Nephron progenitor cell (in vitro differentiated cells): Measurements from ENCODE around the gene ASNS.
"Not testable (repeated sequence)": the region's sequence is repeated elsewhere in the genome, so short reads cannot be mapped to it uniquely, and the experiment has no call there.

ENCODE experiments used
- DNase-seq: peaks from one replicate; pipeline ENCODE4 v3.0.0; 2021
- H3K27ac Mint-ChIP-seq: 2 replicates; pipeline ENCODE4 v1.8.0; 2021; ENCODE audit warnings: mild to moderate bottlenecking, moderate library complexity, mixed read lengths
- H3K27me3 Mint-ChIP-seq: 2 replicates; pipeline ENCODE4 v1.8.0; 2021; ENCODE audit warnings: mild to moderate bottlenecking, low read depth, mixed read lengths; ENCODE audit not compliant: poor library complexity
- H3K36me3 Mint-ChIP-seq: 2 replicates; pipeline ENCODE4 v1.8.0; 2021; ENCODE audit warnings: low read depth, mixed read lengths
- H3K4me1 Mint-ChIP-seq: 2 replicates; pipeline ENCODE4 v1.8.0; 2021; ENCODE audit warnings: mixed read lengths
- H3K4me3 Mint-ChIP-seq: 2 replicates; pipeline ENCODE4 v1.8.0; 2021; ENCODE audit warnings: mild to moderate bottlenecking, moderate library complexity, mixed read lengths
- H3K9me3 Mint-ChIP-seq: 2 replicates; pipeline ENCODE4 v1.8.0; 2021; ENCODE audit warnings: mild to moderate bottlenecking, moderate library complexity, mixed read lengths
- TF ChIP-seq, protein P1 (sequence below): fragments of 200-600 bp; sonication (generic); IDR thresholded peaks from 2 replicates; pipeline ENCODE4 v1.5.0; 2021; ENCODE audit warnings: antibody characterized with exemption

The ASNS gene, protein sequence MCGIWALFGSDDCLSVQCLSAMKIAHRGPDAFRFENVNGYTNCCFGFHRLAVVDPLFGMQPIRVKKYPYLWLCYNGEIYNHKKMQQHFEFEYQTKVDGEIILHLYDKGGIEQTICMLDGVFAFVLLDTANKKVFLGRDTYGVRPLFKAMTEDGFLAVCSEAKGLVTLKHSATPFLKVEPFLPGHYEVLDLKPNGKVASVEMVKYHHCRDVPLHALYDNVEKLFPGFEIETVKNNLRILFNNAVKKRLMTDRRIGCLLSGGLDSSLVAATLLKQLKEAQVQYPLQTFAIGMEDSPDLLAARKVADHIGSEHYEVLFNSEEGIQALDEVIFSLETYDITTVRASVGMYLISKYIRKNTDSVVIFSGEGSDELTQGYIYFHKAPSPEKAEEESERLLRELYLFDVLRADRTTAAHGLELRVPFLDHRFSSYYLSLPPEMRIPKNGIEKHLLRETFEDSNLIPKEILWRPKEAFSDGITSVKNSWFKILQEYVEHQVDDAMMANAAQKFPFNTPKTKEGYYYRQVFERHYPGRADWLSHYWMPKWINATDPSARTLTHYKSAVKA

DNA sequence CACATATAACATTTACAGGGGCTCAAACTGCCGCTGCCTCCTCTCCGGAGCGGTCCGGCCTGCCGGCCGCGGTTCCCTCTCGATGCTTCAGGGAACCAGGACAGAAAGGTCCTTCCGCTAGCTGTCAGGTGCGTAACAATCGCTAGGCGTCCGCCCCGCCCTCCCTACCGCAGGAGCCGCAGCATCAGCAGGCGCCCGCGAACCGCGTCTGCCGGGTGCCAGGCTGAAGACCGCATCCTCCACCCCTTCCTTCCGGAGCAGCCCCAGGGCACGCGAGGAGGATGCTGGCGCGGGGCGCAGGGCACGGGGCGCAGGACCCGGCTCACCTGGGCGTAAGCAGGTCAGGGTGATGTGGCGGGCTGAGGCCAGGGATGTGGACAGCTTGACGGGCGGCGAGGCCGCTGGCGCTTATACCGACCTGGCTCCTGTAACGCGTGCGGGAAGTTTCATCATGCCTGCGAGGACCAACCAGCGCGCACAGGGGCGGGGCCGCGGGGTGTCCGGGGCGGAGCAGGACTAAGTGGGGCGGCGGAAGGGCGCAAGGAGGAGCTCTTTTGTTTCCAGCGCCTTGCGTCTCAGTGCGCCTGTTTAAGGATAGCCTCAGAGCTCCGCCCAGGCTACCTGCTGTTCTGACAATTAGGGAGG, at the start of gene ASNS:
Gene ASNS, minus strand, starts transcription at position 384 of the 645 bp plus-strand sequence. CDS start 3,252 bp downstream, outside the sequence.
- H3K27me3 Mint-ChIP-seq, result peaks cover 38% of the 10 kb centered on the region
- H3K9me3 Mint-ChIP-seq, result peaks cover 6% of the 10 kb centered on the region
- H3K27ac Mint-ChIP-seq, result no peak within 1 kb of the TSS
- TF ChIP-seq, protein P1, sequence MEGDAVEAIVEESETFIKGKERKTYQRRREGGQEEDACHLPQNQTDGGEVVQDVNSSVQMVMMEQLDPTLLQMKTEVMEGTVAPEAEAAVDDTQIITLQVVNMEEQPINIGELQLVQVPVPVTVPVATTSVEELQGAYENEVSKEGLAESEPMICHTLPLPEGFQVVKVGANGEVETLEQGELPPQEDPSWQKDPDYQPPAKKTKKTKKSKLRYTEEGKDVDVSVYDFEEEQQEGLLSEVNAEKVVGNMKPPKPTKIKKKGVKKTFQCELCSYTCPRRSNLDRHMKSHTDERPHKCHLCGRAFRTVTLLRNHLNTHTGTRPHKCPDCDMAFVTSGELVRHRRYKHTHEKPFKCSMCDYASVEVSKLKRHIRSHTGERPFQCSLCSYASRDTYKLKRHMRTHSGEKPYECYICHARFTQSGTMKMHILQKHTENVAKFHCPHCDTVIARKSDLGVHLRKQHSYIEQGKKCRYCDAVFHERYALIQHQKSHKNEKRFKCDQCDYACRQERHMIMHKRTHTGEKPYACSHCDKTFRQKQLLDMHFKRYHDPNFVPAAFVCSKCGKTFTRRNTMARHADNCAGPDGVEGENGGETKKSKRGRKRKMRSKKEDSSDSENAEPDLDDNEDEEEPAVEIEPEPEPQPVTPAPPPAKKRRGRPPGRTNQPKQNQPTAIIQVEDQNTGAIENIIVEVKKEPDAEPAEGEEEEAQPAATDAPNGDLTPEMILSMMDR, result no peak
- H3K36me3 Mint-ChIP-seq, result no peaks in the 10 kb centered on the region
- peak within 1 kb of the TSS; percentile 89 for H3K4me3 Mint-ChIP-seq
- DNase-seq, result peak; percentile 93
- H3K4me1 Mint-ChIP-seq, result peaks cover 14% of the 10 kb centered on the region

DNA sequence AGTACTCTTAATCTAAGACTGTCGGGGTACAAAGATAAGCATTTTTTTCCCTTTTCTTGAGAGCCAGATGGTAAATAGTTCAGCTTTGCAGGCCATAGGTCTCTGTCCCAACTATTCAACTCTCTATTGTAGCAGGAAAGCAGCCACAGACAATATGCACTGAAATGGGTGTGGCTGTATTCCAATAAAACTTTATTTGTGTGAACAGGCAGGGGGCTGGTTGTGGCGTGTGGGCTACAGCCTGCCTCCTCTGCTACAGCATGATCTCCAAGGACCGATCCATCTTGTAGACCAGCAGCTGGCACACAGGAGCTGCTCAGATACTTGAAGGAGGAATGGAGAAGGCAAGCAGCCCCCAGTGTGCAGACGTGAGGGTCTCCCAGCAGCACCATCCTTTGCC, 49.0 kb upstream of the ASNS start:
- H3K27me3 Mint-ChIP-seq, H3K4me1 Mint-ChIP-seq, H3K36me3 Mint-ChIP-seq: not testable (repeated sequence)

DNA sequence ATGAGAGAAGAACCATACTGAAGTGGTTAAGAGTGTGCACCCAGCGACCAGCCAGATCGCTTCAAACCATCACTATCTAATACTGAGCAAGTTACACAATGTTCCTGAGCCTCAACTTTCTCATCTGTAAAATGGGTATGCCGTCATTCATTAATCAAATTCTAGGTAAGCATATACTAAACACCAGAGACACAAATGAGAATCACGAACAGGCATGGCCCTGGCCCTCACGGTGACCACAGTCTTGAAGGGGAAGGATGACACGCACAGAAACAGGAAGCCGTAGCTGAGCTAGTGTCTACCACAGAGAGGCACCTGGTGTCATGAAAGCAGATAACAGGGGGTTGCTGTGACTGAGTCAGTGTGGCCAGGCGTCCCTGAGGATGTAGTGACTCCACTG, 43.1 kb upstream of the ASNS start:
- not testable (repeated sequence) for H3K4me3 Mint-ChIP-seq, DNase-seq, H3K4me1 Mint-ChIP-seq, H3K36me3 Mint-ChIP-seq, H3K9me3 Mint-ChIP-seq, H3K27ac Mint-ChIP-seq
- H3K27me3 Mint-ChIP-seq, result peaks cover 10% of the 10 kb centered on the region

More for the DNA sequence above, 49.0 kb upstream of the ASNS start:
- H3K9me3 Mint-ChIP-seq, H3K4me3 Mint-ChIP-seq, H3K27ac Mint-ChIP-seq, DNase-seq: not testable (repeated sequence)

DNA sequence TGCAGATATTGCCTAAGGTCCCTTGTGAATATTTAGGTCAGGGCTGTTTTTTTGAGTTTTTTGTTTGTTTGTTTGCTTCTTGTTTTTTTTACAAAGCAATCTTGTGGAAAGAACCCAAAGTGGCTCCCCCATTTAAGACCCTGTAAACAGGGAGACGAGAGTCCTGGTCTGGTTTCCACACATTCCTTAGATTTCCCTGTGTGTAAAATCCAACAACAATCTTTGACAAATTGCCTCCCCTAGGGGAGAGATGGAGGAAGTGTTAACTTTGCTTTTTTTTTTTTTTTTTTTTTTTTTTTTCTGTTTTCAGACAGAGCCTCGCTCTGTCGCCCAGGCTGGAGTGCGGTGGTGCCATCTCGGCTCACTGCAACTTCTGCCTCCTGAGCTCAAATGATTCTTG, 40.1 kb upstream of the ASNS start:
- TF ChIP-seq, protein P1, result peak; percentile 23
- not testable (repeated sequence) for H3K4me3 Mint-ChIP-seq, H3K36me3 Mint-ChIP-seq, H3K4me1 Mint-ChIP-seq, H3K27ac Mint-ChIP-seq, DNase-seq, H3K9me3 Mint-ChIP-seq
- H3K27me3 Mint-ChIP-seq, result peaks cover 10% of the 10 kb centered on the region

DNA sequence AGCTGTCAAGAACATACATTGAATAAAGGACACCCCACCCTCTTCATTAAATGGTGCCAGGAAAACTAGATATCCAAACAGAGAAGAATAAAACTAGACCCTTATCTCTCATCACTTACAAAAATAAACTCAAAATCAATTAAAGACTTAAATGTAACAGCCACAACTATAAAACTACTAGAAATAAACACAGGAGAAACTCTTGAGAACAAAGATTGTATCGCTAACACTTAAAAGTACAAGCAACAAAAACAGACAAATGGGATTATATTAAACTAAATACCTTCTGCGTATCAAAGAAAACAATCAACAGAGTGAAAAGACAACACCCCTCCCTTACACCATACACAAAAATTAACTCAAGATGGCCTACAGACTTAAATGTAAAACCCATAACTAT, 24.7 kb upstream of the ASNS start:
- H3K9me3 Mint-ChIP-seq, result peaks cover 13% of the 10 kb centered on the region

DNA sequence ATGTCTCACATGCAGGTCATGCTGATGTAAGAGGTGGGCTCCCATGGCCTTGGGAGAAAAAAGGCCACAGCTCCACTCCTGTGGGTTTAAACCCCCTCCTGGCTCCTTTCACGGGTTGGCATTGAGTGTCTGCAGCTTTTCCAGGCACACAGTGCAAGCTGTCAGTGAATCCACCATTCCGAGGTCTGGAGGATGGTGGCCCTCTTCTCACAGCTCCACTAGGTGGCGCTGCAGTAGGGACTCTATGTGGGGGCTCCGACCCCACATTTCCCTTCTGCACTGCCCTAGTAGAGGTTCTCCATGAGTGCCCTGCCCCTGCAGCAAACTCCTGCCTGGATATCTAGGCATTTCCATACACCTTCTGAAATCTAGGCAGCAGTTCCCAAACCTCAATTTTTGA, 19.5 kb upstream of the ASNS start:
- H3K27me3 Mint-ChIP-seq, result peaks cover 11% of the 10 kb centered on the region
- H3K4me3 Mint-ChIP-seq, result not testable (repeated sequence)

More for the DNA sequence above, 24.7 kb upstream of the ASNS start:
- peaks cover 16% of the 10 kb centered on the region for H3K27me3 Mint-ChIP-seq
- H3K4me1 Mint-ChIP-seq, H3K27ac Mint-ChIP-seq, DNase-seq, H3K36me3 Mint-ChIP-seq, H3K4me3 Mint-ChIP-seq: not testable (repeated sequence)

DNA sequence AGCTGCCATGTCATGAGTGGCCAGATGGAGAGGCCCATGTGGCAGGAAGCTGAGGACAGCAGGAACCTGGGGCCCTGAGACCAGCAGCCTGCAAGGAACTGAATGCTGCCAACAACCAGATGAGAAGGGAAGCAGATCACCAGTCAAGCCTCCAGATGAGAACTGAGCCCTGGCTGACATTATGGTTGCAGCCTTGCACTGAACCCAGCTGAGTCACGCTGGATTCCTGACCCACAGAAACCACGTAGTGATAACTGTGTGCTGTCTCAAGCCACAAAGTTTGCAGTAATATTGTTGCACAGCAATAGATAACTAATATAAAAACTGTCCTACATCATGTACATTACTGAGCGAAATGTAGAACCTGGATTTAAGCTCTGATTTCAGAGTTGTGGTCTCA, 7.3 kb upstream of the ASNS start:
- not testable (repeated sequence) for H3K9me3 Mint-ChIP-seq, H3K4me3 Mint-ChIP-seq, H3K4me1 Mint-ChIP-seq, DNase-seq, H3K27ac Mint-ChIP-seq, H3K36me3 Mint-ChIP-seq
- H3K27me3 Mint-ChIP-seq, result peaks cover 15% of the 10 kb centered on the region

More for the DNA sequence above, 19.5 kb upstream of the ASNS start:
- H3K4me1 Mint-ChIP-seq, H3K27ac Mint-ChIP-seq, DNase-seq: not testable (repeated sequence)
- H3K9me3 Mint-ChIP-seq, result peaks cover 26% of the 10 kb centered on the region
- H3K36me3 Mint-ChIP-seq, result peaks cover 12% of the 10 kb centered on the region

DNA sequence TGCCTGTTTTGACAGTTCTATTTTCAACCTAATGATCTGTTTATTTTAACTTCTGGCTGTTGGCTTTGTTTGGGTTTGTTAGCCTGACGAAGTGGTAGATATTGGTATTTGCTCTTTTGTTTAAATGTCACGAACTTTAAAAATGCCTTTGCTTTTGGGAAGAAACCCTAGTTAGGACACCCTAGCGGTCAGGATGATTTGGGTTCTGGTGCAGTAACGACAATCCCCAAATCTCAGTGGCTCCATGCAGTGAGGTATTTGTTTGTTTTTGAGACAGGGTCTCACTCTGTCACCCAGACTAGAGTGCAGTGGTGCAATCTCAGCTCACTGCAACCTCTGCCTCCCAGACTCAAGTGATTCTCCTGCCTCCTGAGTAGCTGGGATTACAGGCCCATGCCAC, 2.7 kb upstream of the ASNS start:
- H3K27ac Mint-ChIP-seq, H3K36me3 Mint-ChIP-seq, H3K9me3 Mint-ChIP-seq, DNase-seq, H3K4me3 Mint-ChIP-seq: not testable (repeated sequence)
- peaks cover 14% of the 10 kb centered on the region for H3K4me1 Mint-ChIP-seq
- H3K27me3 Mint-ChIP-seq, result peaks cover 38% of the 10 kb centered on the region
